ENCODE measurements around the gene MIPOL1.

GRCh38 chr14:37401093-37401492, 203.4 kb downstream of the MIPOL1 start:
- TF ChIP-seq CTCF (IDR thresholded peaks at IDR 0.05), result no peak
- no peak for TF ChIP-seq POLR2AphosphoS5 (IDR thresholded peaks at IDR 0.05)
